OCI-LY7 (cell line): Measurements from ENCODE around the gene RPTN. TPM values are rescaled to one million over a fixed set of nuclear protein-coding genes. Genes with fewer than 3 reads are reported as not detected.

ENCODE experiments used
- BruUV-seq: library from RNA; stranded (reverse); fragments of 400-500 nt; replicated peaks from 2 replicates; lab custom pipeline; 2021; lab: Mats Ljungman, UMichigan
- CTCF ChIA-PET: fragments of 300-600 bp; sonication (Branson Sonifier 250); formaldehyde crosslinking; loops from one replicate; lab custom pipeline; 2022; ENCODE audit warnings: antibody characterized with exemption; ENCODE audit not compliant: unreplicated experiment; lab: Charles Lee
- POLR2A ChIA-PET: fragments of 300-600 bp; sonication (Branson Sonifier 250); formaldehyde crosslinking; loops from one replicate; lab custom pipeline; 2022; ENCODE audit warnings: antibody characterized with exemption; lab: Charles Lee
- DNase-seq: peaks from one replicate; pipeline ENCODE4 v3.0.0-alpha.2; 2015; ENCODE audit warnings: low spot score
- H2AFZ ChIP-seq: fragments of 200-600 bp; sonication (generic), shearing (Covaris generic); 2 replicates; pipeline ENCODE4 v1.6.1; 2014; ENCODE audit warnings: mild to moderate bottlenecking, antibody characterized with exemption, low read length, moderate library complexity
- H3K27ac ChIP-seq: fragments of 200-600 bp; sonication (generic); 2 replicates; pipeline ENCODE4 v1.5.1; 2014; ENCODE audit warnings: mixed run types, low read depth, mild to moderate bottlenecking, moderate library complexity, low read length, inconsistent platforms; ENCODE audit not compliant: poor library complexity, severe bottlenecking
- H3K36me3 ChIP-seq: fragments of 200-600 bp; sonication (generic); 2 replicates; pipeline ENCODE4 v1.6.1; 2014; ENCODE audit warnings: mild to moderate bottlenecking, antibody characterized with exemption, low read length, moderate library complexity, mixed read lengths; ENCODE audit not compliant: insufficient read depth
- H3K4me1 ChIP-seq: fragments of 200-600 bp; sonication (generic); 2 replicates; pipeline ENCODE4 v1.5.1; 2014; ENCODE audit warnings: mild to moderate bottlenecking, low read length; ENCODE audit not compliant: insufficient read depth, poor library complexity, severe bottlenecking
- H3K4me2 ChIP-seq: fragments of 200-600 bp; sonication (generic); 2 replicates; pipeline ENCODE4 v1.6.1; 2014; ENCODE audit warnings: mild to moderate bottlenecking, low read length
- H3K4me3 ChIP-seq: fragments of 200-600 bp; sonication (generic); 2 replicates; pipeline ENCODE4 v1.5.1; 2014; ENCODE audit warnings: mild to moderate bottlenecking, low read depth, low read length; ENCODE audit not compliant: poor library complexity, severe bottlenecking
- H3K79me2 ChIP-seq: fragments of 200-600 bp; sonication (generic); 2 replicates; pipeline ENCODE4 v1.6.1; 2016; ENCODE audit warnings: low read depth, mild to moderate bottlenecking, low read length, moderate library complexity, mixed read lengths; ENCODE audit not compliant: insufficient read depth
- H3K9me2 ChIP-seq: fragments of 200-600 bp; sonication (generic); 2 replicates; pipeline ENCODE4 v1.6.1; 2016; ENCODE audit warnings: mild to moderate bottlenecking, low read length, mixed read lengths; ENCODE audit not compliant: insufficient read depth
- H3K9me3 ChIP-seq: fragments of 200-600 bp; sonication (generic); 2 replicates; pipeline ENCODE4 v1.6.1; 2014; ENCODE audit warnings: mild to moderate bottlenecking, mixed run types, low read length, mixed read lengths
- H4K20me1 ChIP-seq: fragments of 200-600 bp; sonication (generic); 2 replicates; pipeline ENCODE4 v1.6.1; 2014; ENCODE audit warnings: mild to moderate bottlenecking, antibody characterized with exemption, low read length, moderate library complexity, mixed read lengths; ENCODE audit not compliant: insufficient read depth
- CTCF ChIP-seq: fragments of 200-600 bp; sonication (generic); conservative IDR thresholded peaks from 2 replicates; pipeline ENCODE4 v1.5.1; 2014; ENCODE audit warnings: mild to moderate bottlenecking, antibody characterized with exemption, low read length, moderate library complexity, mixed read lengths
- EZH2phosphoT487 ChIP-seq: fragments of 200-600 bp; sonication (generic); IDR thresholded peaks from 2 replicates; pipeline ENCODE4 v1.6.1; 2018; ENCODE audit warnings: low read depth, borderline replicate concordance, mild to moderate bottlenecking, mixed run types, antibody characterized with exemption, low read length, moderate library complexity, mixed read lengths
- intact Hi-C: fragments of 100-400 bp; cut with micrococcal nuclease; formaldehyde crosslinking; loops from one replicate; pipeline ENCODE4 v1.10.0; 2022; ENCODE audit not compliant: unreplicated experiment
- total RNA-seq, 2 experiments: library from RNA; depleted of rRNA in 1 of 2; stranded (reverse); fragments of >200 nt in 1 of 2; shearing (Covaris generic) in 1 of 2; gene quantifications; 2 replicates each; pipeline ENCODE4 v1.2.3, GENCODE V29; 2014 to 2022

Gene RPTN
- total RNA-seq, 2 experiments from 2014 or later: not detected

GRCh38 chr1:152127673-152128072 lies 31.4 kb downstream of the RPTN start:
- Histone ChIP-seq H3K4me1 (no peaks in the 10 kb centered on the region), H3K4me3 (no peak overlapping the region), H3K9me2 (no peaks in the 10 kb centered on the region), H3K27ac (no peak overlapping the region), H3K36me3 (no peaks in the 10 kb centered on the region), H3K9me3 (no peaks in the 10 kb centered on the region), H3K79me2 (no peaks in the 10 kb centered on the region), H4K20me1 (no peaks in the 10 kb centered on the region; the same call in 1 of the 2 replicates), H3K4me2 (no peak overlapping the region), H2AFZ (no peak overlapping the region)
- POLR2A ChIA-PET: no interaction called here
- intact Hi-C loops: no loop called here
- CTCF ChIA-PET: no interaction called here
- DNase-seq: no peak
- no TSS peak for BruUV-seq
- TF ChIP-seq CTCF (no peak), EZH2phosphoT487 (no peak)

DNA sequence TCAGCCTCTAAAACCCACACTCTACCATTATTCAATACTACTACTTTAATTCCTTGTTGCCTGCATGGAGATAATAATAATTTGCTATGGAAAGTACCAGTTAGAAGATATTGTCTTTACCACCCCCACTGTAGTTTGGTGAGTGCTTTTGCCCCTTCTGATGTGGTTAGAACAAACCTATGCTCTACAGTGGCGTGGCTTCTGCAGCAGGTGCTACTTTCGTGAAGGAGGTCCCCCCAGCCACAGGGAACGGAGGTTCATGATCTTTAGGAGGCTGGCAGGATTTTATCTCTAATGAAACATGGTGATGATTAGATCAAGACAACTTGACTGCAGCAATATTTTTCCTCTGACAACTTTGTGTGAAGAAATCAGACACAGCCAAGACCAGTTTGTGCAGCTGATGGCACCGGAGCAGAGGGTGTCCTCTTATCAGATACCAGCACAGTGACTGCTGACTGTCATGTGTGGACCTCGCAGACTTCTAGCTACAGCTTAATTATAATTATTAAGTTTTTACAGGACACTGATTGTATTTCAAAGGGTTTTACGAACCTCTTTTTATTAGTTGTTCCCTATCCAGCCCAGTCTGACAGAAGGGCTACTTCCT lies 33.1 kb downstream of the RPTN start:
- no peaks in the 10 kb centered on the region for H3K9me2 ChIP-seq
- H4K20me1 ChIP-seq: no peaks in the 10 kb centered on the region; the same call in 1 of the 2 replicates
- H3K36me3 ChIP-seq: no peaks in the 10 kb centered on the region
- no peaks in the 10 kb centered on the region for H3K4me1 ChIP-seq
- ChIA-PET CTCF (no interaction called here), POLR2A (no interaction called here)
- TF ChIP-seq CTCF (no peak), EZH2phosphoT487 (no peak)
- DNase-seq: no peak
- no peak overlapping the region for H3K4me3 ChIP-seq
- intact Hi-C loops: no loop called here
- no TSS peak for BruUV-seq
- no peak overlapping the region for H3K27ac ChIP-seq
- H3K4me2 ChIP-seq: no peak overlapping the region
- no peak overlapping the region for H2AFZ ChIP-seq
- H3K79me2 ChIP-seq: no peaks in the 10 kb centered on the region
- no peaks in the 10 kb centered on the region for H3K9me3 ChIP-seq

DNA sequence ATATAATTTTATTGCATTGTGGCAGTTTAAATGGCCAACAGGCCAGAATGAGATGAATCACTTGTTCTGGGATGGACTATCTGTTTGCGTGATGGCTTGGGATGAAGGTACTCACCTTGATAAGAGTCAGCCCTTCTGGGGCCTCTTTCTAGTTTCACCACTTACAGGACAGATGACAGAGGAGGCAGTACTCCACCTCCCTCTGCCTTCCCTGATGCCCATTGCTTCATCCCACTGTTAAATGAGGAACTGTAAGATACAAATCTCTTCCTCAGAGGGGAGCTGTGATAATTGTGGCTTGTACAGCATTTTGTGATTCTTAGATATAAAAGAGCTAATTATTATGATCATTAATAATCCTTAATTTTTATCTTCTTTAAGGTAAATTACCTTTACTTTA lies 40.1 kb downstream of the RPTN start:
- Histone ChIP-seq H3K4me3 (no peak overlapping the region), H3K36me3 (no peaks in the 10 kb centered on the region), H3K4me2 (no peak overlapping the region), H2AFZ (no peak overlapping the region), H3K9me2 (no peaks in the 10 kb centered on the region), H4K20me1 (no peaks in the 10 kb centered on the region), H3K9me3 (no peaks in the 10 kb centered on the region), H3K79me2 (no peaks in the 10 kb centered on the region), H3K4me1 (no peaks in the 10 kb centered on the region), H3K27ac (no peak overlapping the region)
- POLR2A ChIA-PET: no interaction called here
- no peak for DNase-seq
- no peak for TF ChIP-seq EZH2phosphoT487
- no peak for TF ChIP-seq CTCF
- CTCF ChIA-PET: no interaction called here
- intact Hi-C loops: no loop called here
- no TSS peak for BruUV-seq
